Measurements from ENCODE around the gene PPP6R3.

- TF ChIP-seq CTCF (IDR thresholded peaks at IDR 0.05) (no peak), POLR2A (IDR thresholded peaks at IDR 0.05) (no peak)
Observed at GRCh38 chr11:68525930-68526329, 65.4 kb downstream of the PPP6R3 start.

Measured in thyroid gland (tissue), 4 donors.